Measurements from ENCODE around the gene LRRC28.

LRRC28 gene

DNA sequence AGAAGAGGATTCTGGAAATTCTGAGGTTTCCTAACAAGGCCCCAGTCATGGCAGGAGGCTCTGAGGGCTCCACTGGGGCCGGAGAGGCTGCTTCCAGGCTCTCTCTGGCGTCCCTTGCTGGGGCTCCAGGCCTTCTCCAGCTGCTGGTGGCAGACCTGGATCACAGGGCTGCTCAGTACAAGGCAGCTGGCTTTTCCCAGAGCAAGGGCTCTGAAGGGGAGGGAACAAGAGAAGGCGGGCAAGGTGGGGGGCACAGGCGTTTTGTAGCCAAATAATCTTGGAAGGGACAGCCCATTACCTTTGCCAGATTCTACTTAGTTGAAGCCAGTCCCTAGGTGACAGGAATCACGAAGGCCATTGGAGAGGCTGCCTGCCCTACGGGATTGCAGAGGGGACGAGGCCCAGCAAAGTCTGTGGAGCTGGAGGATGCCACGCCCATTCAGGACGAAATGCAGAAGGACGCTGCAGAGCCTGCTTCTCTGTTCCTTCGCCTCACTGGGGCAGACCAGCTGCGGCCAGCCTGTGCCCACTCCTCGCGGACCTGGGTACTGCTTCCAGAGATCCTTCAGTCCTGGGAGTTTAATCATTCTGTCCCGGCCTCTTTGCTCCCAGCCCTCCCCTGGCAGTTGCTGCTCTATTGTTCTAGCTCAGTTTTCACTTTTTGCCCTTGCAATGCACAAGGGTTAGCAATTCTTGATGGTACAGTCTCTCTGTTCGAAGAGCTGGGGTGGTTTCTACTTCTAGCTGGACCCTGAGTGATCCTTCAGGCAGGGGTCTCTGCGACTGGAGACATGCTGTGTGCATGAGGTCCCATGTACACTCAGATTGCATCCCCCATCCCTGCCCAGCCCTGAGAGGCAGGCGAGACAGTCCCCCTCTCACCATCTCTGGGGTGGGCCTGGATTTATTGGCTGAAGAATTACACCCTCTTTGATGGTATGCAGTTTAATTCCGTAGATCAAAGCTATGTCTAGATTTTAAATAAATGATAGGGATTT, 165.2 kb downstream of the LRRC28 start:
- no peak for DNase-seq (ENCODE audit: low read depth)

DNA sequence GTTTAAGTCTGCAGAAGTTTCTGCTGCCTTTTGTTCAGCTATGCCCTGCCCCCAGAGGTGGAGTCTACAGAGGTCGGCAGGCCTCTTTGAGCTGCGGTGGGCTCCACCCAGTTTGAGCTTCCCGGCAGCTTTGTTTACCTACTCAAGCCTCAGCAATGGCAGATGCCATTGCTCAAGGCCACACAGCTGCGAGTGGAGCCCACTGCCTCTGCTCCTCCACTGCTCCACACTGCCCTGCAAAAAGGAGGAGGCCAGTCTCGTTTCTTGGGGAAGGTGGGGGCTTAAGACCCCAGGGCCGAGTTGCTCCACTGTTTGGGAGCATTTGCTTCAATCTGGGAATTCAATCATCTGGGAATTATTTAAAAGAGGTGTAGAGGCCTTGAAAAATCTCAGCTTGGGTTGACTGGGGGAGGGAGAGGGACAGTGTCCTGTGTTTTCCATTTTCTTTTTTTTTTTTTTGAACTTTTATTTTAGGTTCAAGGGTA, 169.9 kb downstream of the LRRC28 start:
- DNase-seq (ENCODE audit: low read depth) = no peak

DNA sequence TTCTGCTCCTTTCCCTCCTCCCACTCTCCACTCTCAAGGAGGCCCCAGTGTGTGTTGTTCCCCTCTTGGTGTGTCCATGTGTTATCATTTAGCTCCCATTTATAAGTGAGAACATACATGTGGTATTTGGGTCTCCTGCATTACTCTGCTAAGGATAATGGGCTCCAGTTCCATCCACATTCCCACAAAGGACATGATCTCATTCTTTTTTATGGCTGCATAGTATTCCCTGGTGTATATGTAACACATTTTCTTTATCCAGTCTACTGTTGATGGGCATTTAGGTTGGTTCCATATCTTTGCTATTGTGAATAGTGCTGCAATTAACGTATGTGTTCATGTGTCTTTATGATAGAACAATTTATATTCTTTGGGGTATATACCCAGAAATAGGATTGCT, 170.5 kb downstream of the LRRC28 start:
- DNase-seq (ENCODE audit: low read depth) = no peak

DNA sequence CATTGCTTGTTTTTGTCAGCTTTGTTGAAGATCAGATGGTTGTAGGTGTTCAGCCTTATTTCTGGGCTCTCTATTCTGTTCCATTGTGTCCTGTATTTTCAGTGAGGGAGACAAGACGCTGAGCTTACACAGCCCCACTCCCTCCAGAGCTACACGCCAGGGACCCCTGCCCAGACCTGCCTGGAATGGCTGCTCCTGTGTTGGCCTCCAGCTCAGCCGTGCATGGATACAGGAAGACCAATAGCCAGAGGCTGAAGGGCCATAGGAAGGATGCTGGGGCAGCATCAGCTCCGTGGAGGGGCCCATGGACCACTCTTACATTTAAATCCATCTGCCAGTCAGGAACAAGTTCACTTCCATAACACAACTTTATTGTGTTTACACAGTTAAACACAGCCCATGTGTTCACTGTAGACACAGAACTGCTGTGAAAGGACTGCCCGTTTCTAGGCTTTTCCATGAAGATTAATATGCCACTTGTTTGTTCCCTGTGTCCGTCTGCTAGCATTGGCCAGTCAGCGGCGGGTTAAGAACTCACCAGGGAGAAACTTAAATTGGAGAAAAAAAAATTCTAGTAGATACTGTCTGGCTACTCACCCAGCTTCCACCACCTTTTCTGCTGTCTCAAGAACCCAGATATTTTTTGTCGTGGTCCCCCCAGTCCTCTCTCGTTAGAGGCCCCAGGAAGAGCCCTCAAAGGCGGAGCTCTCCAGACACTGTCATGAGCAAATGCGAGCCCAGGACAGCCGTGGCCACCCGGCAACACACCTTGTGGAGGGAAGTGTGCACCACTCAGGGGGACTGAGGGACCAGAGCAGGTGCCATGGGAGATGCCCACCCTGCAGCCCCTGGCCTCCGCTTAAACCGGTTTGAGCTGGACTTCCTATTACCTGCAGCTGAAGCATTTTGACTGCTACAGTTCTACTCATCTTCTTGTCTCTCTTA, 172.2 kb downstream of the LRRC28 start:
- no peak for DNase-seq (ENCODE audit: low read depth)

DNA sequence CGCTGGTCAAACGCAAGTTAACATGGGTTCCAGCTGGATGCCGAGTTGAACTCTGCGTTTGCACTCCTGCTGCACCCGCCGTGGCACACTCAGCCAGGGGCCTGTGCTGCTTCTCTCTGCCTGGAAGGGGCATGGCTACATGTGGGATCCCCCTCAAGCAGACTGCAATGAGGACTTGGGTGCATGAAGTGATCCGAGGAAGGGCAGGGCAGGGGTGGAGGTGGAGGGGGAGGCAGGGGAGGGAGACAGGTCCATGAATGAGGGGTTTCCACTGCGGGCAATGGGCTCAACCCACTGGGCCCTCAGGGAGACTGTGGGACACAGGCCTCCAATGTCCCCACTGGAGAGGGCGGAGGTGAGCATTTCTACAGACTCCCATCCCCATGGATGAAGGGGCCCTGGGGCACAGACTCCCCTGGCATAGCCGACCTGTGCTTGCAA, 172.9 kb downstream of the LRRC28 start:
- DNase-seq (ENCODE audit: low read depth) = no peak

DNA sequence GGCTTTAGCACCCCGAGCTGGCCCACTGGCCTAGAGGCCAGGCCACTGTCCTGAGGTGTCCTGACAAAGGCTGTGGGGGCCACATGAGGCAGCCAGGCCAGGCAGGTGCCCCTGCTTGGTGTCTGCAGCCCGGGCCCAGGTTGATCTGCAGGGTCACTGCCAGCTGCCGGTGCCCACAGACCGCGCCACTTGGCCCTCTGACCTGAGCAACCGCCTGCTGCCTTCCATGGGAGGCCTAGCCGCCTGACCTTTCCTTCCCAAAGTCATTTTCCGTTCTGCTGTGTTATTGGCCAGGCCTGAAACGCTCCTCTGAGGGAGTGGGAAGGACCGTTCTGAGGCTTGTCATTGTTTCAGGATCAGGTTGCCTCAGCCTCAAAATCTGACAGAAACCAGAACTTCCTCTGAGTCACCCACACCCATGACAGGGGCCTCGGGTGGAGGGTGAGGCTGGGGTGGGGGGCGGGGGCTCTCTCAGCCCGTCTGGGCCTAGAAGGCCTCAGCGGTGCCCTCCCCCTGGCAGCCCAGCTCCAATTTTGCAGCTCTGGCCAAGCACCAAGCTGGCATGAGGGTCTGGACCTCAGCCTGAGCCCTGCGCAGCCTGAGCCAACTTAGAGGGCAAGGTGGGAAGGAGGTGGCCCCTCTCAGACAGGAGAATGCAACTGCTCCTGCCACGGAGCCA, 173.8 kb downstream of the LRRC28 start:
- DNase-seq (ENCODE audit: low read depth) = no peak

DNA sequence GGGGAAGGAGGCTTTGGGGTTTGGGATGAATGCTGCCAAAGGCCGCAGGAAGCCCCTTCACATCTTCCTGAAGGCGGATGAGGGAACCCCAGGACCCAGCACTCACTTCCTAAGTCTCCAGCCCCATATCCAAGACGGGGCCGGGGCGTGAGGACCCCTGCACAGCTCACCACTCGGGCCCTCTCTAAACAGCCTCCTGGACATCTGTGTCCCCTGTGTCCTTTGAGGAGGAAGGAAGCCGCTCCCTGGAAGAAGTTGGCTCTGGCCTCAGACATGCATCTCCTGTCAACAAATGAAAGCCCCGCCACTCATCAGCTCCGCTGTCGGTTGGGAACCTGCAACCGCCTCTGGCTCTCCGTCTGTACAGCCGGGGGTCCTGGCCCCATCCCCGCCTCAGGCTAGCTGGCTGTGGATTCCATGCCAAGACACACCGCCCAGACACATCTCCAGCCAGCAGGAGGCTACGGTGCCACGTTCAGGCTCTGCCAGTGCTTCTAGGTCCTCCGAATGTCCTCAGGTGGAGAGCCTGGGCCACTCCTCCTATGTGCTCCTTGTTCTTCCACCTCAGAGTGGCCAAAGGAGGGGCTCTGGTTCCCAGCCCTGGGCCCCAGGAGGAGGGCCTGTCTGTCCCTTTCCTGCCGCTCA, 174.5 kb downstream of the LRRC28 start:
- no peak for DNase-seq (ENCODE audit: low read depth)

DNA sequence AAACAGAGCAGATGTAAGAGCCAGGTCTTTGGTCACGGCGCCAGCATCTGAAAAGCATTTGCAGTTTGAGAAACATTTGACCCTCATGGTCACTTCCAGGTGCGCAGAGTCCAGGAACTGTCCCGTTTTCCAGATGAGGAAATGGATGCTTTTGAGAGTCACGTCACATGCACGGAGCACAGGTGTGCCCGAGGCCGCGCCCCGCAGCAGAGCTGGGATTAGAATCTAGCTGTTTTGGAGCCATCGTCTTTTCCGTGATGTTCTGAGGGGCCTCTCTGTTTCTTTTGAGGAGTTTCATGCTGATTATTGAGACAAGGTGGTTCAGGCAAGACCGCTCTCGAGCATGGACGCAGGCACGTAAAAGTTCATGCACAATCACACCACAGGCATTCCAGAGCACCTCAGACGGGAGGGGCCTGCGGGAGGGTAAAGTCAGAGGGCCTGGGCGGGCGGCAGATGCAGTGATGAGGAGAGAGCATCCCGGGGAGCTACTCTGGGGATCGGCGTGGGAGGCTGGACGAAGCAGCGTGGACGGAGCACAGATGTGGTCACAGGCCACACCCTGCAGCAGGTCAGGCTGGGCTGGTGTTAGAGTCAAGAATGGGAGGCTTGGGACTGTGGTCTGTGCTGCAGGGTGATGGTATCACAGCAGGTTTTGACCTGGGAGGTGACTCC, 175.3 kb downstream of the LRRC28 start:
- DNase-seq (ENCODE audit: low read depth) = no peak

DNA sequence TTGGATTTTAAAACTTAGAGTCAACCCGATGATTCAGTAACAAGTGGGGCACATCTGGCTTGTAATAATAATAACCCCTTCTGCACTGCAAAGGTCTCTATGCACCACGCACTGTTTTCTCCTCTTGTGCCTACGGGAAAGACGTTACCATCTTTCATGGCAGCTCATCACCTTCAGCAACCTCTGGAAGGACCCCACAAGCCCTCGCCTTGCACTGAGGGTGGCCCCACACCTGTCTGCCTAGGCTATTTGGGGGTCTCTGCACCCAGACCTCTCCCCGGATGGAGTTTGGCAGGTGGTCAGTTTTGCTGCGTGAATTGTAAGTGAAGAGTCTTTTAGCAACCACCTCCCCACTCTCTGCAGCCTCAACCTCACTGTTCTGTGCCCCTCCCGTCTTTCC, 175.9 kb downstream of the LRRC28 start:
- no peak for DNase-seq (ENCODE audit: low read depth)

DNA sequence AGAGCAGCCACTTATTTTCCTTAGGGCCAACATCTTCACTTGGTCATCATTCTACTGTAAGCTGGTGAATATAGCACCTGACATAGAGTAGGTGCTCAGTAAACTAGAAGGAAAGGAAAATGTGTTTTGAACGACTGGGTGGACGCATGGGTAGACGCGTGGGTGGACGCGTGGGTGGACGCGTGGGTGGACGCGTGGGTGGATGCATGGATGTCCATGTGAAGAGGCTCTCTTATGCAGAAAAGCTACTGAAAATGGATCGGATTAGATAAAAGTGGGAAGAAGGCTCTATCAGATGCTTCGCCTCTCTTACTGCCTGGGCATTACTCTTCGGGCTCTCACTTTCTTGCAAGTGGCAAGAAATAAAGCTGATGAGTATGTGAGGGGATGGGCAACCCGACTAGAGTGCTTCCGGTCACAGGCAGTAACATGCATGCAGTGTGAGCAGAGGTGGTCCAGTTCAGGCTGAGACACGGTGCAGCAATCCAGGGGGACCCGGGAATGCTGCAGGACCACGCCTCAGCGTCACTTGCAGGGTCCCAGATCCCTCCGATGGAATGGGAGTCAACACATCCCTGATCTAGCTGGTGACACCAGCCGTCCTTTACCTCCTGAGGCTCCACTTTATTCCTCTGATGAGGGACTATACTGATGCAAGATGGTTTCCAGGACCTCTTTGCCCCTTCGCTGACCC, 176.5 kb downstream of the LRRC28 start:
- no peak for DNase-seq (ENCODE audit: low read depth)

DNA sequence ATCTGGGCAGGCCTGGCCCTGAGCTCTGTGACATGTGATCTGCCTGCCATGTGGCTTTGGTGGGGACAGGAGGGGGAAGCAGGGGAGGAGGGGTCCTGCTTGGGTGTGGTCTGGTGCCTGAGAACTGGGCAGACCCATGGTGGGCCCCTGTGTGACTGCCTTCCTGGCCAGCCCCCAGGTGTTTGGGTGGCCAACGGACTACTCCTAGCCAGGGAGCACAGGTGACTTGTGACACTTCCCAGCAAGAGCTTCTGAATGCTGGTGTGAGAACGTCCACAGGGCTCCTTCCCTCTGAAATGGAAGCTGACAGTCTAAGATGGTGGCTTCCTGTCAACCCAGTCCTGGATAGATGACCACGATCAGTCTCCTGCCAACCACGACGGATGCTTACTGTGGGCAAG, 178.4 kb downstream of the LRRC28 start:
- no peak for DNase-seq (ENCODE audit: low read depth)

DNA sequence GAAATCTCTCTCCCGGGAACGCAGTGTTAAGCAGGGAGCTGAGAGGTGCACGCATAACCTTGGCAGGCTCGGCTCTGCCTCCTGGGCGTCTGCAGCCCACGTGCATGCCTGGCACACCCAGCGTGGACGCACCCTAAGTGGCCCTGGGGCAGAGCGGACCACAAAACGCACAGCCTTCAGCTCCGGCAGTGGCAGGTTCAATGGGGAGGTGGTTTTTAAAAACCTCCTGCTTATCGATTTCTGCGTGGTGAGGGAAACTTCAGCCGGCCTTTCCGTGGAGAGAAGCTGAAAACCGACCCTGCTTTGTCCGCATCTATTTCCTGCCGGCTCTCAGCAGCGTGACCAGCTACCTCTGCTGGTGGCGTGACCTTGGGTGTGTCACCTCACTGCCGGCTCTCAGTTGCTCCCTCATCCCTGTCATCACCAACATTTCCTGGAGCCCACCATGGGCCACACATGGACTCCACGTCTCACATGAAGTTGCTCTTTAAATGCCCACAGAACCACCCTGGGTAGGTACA, 179.7 kb downstream of the LRRC28 start:
- no peak for DNase-seq (ENCODE audit: low read depth)

DNA sequence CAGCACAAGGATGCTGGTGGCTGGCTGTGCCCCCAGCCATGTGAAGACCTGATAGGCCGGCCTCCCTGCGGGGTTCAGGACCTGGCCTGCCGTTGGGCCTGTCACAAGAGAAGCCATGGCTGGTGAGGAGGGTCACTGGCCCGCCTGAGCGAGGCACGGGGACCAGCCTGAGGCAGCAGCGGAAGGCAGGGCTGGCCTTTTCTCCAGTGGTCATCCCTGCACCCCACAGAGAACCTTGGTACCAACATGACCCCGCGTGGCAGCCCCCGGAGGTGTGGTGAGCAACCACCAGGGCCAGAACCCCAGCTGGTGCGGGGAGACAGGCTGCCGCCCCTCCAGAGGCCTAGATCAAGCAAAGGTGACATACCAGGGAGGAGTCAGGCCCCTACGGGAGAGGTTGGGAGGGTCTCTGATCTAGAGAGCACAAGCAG, 180.4 kb downstream of the LRRC28 start:
- DNase-seq (ENCODE audit: low read depth) = no peak

DNA sequence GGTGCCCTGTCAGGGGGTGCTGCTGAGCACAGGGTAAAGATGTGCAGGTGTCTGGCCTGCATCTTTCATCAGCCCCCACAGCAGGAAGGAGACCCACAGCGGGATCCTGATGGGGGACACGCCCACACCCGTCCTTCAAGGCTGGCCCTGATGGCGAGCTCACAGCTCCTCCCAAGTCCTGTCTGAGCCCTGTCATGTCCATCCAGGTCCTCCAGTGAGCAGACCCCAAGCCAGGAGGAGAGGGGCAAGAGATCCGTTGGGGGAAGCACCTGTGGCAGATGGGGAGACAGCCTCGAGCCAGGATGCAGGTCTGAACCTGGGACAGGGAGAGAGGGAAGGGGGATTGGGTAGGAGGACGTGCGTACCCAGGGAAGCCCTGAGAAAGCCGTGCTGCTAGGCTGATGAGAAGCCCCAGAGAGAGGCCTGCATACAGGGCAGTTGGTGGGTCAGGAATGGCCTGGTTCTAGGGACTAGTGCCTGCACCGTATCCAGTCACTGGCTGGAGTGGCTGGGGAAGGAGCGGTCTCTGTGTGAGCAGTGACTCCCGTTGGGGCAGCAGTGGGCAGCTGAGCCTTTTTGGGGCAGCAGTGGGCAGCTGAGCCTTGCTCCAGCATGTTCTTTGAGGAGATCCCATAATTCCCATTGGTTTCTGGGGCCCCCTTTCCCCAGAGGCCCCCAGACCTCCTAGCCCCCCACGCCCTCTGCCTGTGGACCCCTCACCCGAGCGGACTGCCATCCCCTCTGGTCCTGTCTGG, 181.2 kb downstream of the LRRC28 start:
- DNase-seq (ENCODE audit: low read depth) = no peak

DNA sequence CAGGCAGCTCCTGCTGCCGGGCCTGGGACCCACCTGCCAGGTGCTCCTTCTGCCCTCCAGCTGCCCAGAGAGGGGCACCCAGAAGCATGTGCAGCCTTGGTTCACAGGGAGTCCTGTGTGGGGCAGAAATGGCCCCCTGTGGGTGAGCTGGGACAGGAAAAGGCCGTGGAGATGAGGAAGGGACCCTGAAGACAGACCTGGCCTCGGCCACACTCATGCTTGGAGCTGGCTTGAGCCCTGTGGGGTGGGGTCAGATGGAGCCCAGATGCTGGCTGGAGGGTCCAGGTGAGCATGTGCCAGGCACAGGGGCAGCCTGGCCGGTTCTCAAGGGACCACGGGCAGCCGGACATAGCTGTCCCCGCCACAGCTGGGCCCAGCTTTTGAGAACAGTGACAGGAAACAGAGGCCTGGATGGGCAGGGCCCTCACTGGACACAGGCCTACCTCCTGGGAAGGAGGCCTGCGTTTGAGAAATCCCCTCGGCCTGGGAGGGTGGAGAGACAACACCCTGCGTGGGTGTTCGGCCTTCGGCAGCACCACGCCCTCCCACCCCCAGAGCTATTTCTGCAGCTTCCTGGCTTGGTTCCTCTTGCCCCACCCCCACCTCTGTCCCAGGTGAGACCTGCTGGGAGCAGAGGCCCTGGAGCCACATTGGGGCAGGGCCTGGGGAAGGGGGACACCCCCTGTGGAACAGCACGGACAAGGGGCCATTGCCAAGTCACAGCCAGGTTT, 181.9 kb downstream of the LRRC28 start:
- no peak for DNase-seq (ENCODE audit: low read depth)

DNA sequence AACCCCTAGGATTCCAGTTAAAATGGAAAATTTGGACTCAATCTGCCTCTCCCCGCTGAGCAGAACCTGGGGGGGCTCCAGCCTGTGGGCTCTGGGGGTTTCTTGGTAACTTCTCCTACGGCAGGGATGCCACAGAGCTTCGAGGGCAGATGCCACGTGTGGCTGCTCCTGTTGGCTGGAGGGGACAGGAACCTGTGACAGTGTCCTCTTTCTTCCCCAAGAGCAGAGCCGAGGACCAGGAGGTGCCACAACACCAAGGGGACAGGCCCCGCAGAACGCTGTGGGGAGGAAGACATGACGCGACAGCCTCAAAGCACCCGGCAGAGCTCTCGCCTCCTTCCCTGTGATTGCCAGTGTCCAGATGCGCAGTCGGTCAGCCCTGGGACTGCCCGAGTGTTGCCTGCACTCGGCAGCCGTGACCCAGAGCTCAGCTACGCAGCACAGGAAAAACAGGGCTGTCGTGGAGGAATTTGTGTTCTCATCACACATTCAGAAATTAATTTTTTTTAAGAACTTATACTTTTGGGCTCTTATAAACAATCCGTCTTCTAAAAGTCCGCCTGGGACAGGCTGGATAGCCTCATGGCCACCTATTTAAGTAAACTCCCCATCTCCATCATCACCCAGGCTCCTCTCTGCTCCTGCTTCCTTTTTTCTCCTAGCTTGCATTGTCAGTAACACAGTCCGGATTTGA, 182.6 kb downstream of the LRRC28 start:
- DNase-seq (ENCODE audit: low read depth) = no peak

DNA sequence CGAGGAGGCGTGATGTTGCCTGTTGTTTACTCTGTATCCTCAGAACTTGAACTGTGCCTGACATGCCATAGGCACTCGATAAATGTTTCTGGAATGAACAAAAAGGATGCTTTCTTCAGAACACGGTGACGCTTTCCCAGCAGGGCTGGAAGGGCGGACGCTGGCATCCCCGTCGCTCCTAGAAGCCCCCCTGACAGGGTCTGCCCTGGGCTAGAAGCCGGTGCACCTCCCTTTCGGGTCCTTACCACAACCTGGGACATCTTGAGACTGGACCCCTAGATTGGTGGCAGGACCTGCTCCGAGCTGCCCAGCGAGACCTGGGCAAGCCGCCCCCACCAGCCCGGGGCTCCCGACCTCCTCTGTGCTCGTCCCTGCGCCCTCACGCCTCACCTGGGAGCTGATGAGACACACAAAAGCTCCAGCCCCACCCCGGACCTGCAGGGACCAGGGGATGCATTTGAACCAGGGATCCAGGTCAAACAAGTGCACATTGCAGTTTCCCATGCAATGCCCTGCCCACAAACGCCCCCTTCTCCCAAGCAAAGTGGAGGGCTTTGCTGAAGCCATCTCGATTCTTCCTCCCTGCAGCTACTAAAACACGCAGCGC, 183.3 kb downstream of the LRRC28 start:
- no peak for DNase-seq (ENCODE audit: low read depth)
